GM18868 (cell line): Measurements from ENCODE around the gene ACSF2.

ENCODE experiments used
- ATAC-seq: cut with Tn5 transposase; IDR thresholded peaks from one replicate; pipeline ENCODE4 v1.9.1; 2021; ENCODE audit warnings: mild to moderate bottlenecking, moderate library complexity; ENCODE audit not compliant: unreplicated experiment

ACSF2 gene

GRCh38 chr17:50519141-50519834 lies 93.3 kb downstream of the ACSF2 start:
- no peak for ATAC-seq

DNA sequence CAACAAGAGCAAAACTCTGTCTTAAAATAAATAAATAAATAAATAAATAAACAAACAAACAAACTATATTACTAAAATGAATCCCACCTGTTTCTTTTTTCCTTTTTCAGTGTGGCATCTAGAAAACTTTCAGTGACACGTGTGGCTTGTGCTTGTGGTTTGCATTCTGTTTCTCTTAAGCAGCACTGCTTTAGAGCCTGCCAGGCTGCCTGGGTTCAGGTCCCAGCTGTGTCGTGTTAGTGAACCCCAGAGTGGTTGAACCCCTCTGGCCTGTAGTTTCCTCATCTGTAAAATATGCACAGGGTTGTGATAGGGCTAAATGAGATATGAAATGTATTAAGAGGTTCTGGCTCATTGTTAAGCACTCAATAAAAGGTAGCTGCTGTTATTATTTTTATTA lies 94.5 kb downstream of the ACSF2 start:
- ATAC-seq: no peak

DNA sequence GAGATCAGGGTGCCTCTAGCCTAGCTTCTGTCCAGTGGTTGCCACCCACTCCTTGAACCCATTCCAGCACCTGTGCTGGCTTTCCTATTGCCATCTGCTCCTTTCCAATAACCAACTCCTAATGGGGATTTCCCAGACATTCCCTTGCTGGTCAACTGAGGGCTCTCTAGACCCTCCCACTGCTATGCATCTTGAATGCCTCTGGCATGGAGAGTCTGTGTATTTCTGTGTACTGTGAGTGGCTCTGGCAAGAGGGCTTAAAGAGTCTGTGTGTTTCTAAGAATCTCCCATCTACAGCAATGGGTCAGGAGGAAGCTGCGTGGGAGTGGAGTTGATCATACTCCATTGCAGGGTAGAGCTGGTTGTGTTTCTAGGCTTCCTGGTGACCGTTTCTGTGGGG lies 95.5 kb downstream of the ACSF2 start:
- no peak for ATAC-seq

DNA sequence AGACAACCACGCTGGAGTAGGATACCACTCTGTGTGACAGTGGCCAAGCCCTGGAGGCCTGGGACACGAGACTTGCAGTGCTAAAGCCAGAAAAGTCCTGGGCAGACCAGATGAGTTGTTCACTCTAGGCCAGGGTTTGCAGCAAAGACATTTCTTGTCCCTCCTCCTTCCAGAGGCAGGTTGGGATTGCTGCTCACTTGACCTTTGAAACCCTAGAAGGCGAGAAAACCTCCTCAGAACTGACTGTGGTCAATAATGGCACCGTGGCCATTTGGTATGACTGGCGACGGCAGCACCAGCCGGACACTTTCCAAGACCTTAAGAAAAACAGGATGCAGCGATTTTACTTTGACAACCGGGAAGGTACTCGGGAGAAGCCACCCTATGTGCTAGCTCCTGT lies 96.7 kb downstream of the ACSF2 start:
- no peak for ATAC-seq

- no peak for ATAC-seq
Observed at GRCh38 chr17:50523208-50523607, 97.2 kb downstream of the ACSF2 start.
